Dendritic cell treated with granulocyte-macrophage colony-stimulating factor and Interleukin-4, amounts not matched to agents 40 ng/mL and 50 ng/mL, for 4 days (primary cell): ENCODE data around the gene PIGO.

Experiments used
- H3K27ac Mint-ChIP-seq: one replicate; pipeline ENCODE4 v1.8.0; 2022; ENCODE audit warnings: mild to moderate bottlenecking, mixed read lengths
- H3K27me3 Mint-ChIP-seq: one replicate; pipeline ENCODE4 v1.8.0; 2022; ENCODE audit warnings: mild to moderate bottlenecking, mixed read lengths
- H3K36me3 Mint-ChIP-seq: one replicate; pipeline ENCODE4 v1.8.0; 2022; ENCODE audit warnings: low read depth, mixed read lengths
- H3K4me1 Mint-ChIP-seq: one replicate; pipeline ENCODE4 v1.8.0; 2022; ENCODE audit warnings: low read depth, mixed read lengths
- H3K4me3 Mint-ChIP-seq: one replicate; pipeline ENCODE4 v1.8.0; 2022; ENCODE audit warnings: mild to moderate bottlenecking, moderate library complexity, mixed read lengths
- H3K9me3 Mint-ChIP-seq: one replicate; pipeline ENCODE4 v1.8.0; 2022; ENCODE audit warnings: mixed read lengths
- intact Hi-C: fragments of 100-400 bp; cut with micrococcal nuclease; formaldehyde crosslinking; loops from one replicate; pipeline ENCODE4 v1.15.0; 2022

PIGO gene

DNA sequence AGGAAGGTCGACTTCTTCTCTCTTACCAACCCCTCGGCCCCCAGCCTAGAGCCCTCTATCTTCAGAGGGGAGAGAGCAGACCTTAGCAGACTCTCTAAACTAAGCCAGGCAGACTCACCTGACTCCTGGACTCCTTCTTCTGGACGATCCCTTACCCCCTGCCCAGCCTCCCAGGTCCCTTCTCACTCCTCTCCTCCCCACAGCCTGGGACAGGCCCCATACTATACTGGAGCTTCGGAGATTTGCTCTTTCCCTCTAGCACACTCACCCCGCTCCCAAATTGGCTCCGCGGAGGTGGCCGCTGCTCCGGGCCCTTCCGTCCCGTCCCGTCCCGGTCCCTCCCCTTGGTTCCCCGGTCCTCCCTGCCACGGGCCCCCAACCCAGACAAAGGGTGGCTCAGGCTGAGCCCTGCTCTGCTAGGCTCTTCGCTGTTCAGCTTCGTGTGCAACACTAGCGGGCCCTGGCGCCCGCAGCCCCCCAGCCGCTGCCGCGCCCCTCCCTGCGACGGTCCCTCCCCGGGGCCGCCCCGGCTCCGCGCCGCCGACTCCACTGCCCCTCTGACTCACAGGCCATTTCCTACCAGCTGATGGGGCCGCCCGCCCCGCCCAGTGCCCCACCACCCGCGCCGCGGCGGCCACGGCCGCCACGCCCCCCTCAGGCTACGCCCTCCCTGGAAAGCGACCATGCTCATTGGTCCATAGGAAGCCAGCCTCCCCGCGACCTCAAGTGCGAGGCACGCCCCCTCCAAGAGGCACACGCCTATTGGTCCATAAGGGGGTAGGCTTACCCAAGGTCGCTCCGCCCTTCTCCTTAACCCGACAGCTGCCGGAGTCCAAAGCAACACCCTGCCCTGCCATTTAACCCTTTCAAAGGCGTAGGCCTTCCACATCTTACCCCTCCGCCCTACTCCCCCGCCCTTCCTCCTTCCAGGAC lies 14.9 kb upstream of the PIGO start:
- no peaks in the 10 kb centered on the region for H3K27me3 Mint-ChIP-seq
- H3K9me3 Mint-ChIP-seq: no peaks in the 10 kb centered on the region
- intact Hi-C loops: loop anchor here (1.0 kb wide), 3 partner anchors 8 to 125 kb away; partner anchors contain the start of genes PIGO and STOML2
- peak overlapping the region; percentile 88 for H3K27ac Mint-ChIP-seq
- peaks cover 68% of the 10 kb centered on the region for H3K4me1 Mint-ChIP-seq
- H3K36me3 Mint-ChIP-seq: peaks cover 79% of the 10 kb centered on the region
- H3K4me3 Mint-ChIP-seq: peak overlapping the region; percentile 82

GRCh38 chr9:35110327-35110761 lies 14.0 kb upstream of the PIGO start:
- Mint-ChIP-seq H3K4me3 (peak overlapping the region; percentile 82), H3K36me3 (peaks cover 83% of the 10 kb centered on the region), H3K27ac (peak overlapping the region; percentile 88), H3K9me3 (no peaks in the 10 kb centered on the region), H3K4me1 (peaks cover 75% of the 10 kb centered on the region), H3K27me3 (no peaks in the 10 kb centered on the region)
- intact Hi-C loops: no loop called here

DNA sequence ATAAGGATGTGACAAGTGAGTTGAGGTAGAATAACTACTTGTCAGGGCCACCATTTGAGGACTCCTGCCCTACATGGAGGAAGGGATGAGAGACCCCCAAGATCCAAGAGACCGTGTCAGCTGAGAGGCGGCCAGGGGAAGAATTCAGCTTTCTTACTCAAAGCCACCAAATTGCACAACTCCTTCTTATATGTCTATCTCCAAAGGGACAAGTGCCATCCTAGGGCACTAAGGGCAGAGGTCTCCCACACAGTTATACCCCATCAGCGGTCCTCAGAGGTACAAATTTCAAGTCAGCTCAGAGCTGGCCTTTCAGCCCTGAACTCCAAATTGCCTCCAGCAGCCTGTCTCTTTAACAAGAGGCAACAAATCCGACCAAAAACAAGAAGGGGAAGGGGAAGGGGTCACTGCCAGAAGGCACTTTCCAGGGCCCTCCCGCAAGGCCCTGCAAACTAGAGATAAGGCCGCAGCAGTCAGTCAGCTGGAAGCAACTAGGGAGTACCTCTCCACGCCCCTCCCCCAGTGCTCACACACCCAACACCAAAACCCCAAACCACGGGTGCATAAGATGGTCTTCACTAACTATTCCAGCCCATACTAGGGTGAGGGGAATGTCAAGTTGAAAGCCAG lies 12.7 kb upstream of the PIGO start:
- peaks cover 84% of the 10 kb centered on the region for H3K36me3 Mint-ChIP-seq
- no peaks in the 10 kb centered on the region for H3K9me3 Mint-ChIP-seq
- H3K4me3 Mint-ChIP-seq: no peak overlapping the region
- H3K27me3 Mint-ChIP-seq: no peaks in the 10 kb centered on the region
- peak overlapping the region; percentile 88 for H3K27ac Mint-ChIP-seq
- intact Hi-C loops: no loop called here
- H3K4me1 Mint-ChIP-seq: peaks cover 81% of the 10 kb centered on the region

DNA sequence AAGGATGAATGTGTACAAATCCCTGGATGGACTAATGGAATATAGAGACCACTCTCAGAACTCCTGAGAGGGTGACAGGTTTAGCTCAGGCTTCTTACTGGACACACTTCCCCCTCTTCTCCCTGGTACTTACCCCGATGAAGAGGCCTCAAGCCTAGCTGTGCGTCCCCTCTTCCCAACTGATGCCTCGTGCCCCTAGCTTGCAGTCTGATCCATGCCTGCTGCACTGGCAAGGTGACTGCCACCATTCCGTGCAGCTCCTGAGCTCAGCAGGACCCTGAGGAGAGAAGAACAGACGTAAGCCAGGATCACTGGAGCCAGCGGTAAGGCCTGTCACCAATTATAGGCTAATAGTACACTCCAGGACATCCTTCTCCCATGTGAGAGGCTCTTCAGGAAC lies 12.1 kb upstream of the PIGO start:
- intact Hi-C loops: no loop called here
- peaks cover 81% of the 10 kb centered on the region for H3K4me1 Mint-ChIP-seq

DNA sequence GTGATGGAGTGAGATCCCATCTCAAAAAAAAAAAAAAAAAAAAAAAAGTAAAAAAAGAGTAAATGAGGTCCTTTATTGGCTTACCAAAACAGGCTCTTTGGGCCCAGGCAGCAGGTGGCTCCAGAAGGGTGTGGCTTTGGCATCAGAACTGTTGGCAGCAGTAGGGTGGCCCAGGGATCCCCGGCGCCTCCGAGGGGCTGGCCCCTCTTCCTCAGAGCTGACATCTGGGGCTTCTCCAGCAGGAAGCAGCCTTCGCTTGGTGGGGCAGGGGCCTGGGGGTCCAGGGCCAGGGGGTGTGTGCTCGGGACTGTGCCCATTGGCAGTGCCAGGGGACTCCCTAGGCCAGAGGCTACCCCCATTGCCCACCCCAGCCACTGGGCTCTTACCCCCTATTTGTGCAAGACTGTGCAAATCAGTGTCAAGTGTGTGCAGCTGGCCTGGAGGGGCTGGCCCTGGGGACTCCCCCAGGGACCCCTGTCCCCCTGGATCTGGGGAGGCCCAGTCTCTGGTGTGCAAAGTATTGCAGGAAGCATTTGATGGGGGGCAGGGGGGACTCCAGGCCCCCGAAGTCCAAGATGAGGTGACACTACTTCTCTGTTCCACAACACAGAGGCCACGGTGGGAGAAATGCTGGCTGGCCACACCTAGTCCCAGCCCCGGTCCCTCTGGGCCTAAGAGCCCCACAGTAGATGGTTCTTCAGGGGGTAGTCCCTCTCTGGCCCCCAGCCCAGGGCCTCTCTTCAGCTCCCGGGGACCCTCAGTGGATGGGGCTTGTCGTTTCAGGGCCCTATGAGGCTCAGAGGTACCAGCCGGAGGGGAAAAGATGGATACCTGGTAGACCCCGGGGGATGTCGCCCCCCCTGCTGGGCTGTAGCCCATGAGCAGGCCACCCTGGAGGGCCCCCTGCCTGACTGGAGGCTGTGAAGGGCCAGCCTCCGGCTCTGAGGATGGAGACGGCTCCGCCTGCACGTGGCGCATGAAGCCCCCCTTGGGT lies 11.2 kb upstream of the PIGO start:
- Mint-ChIP-seq H3K4me1 (peaks cover 81% of the 10 kb centered on the region), H3K27me3 (no peaks in the 10 kb centered on the region), H3K36me3 (peaks cover 86% of the 10 kb centered on the region), H3K4me3 (no peak overlapping the region), H3K27ac (no peak overlapping the region), H3K9me3 (no peaks in the 10 kb centered on the region)
- intact Hi-C loops: no loop called here

More for the DNA sequence above, 12.1 kb upstream of the PIGO start:
- peak overlapping the region; percentile 88 for H3K27ac Mint-ChIP-seq
- peaks cover 81% of the 10 kb centered on the region for H3K36me3 Mint-ChIP-seq
- no peak overlapping the region for H3K4me3 Mint-ChIP-seq
- H3K27me3 Mint-ChIP-seq: no peaks in the 10 kb centered on the region
- H3K9me3 Mint-ChIP-seq: no peaks in the 10 kb centered on the region

GRCh38 chr9:35106343-35106730 lies 9.9 kb upstream of the PIGO start:
- H3K27ac Mint-ChIP-seq: peak overlapping the region; percentile 59
- intact Hi-C loops: no loop called here
- H3K4me3 Mint-ChIP-seq: no peak overlapping the region
- peaks cover 90% of the 10 kb centered on the region for H3K36me3 Mint-ChIP-seq
- peaks cover 83% of the 10 kb centered on the region for H3K4me1 Mint-ChIP-seq
- H3K9me3 Mint-ChIP-seq: no peaks in the 10 kb centered on the region
- no peaks in the 10 kb centered on the region for H3K27me3 Mint-ChIP-seq

DNA sequence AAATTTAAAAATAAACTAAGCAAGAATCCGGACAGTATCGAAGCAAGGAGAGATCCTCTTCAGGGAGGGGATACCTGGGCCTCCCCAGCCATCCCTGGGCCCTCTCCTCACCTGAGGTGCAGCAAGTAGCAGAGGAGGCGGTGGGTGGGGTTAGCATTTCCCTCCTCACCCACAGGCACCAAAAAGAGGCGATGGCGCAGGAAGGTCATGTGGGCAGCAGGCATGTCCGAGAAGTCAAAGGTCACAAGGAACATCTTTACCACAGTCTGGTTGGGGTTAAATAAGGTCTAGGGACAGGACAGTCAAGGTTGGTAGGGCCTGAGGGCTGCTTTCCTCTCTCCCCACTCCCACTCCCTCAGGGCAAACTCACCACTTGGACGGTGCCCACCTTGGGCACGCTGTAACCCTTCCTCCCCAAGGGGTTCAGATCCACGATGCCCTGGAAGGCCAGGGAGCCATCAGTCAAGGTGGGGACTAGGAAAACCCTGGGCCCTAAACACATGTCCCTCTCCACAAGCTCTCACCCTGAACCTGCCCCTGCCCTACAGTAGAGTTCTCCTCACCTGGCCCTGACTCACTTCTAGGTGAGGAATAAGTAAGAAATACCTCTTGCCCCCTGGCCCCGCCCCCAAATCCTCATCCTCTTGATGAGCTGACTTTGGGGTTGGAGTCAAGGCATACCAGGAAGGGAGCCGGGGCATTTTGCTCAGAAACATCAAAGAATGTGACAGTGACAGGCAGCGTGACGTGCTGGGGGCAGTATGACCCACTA lies 9.4 kb upstream of the PIGO start:
- peaks cover 90% of the 10 kb centered on the region for H3K36me3 Mint-ChIP-seq
- peak overlapping the region; percentile 59 for H3K27ac Mint-ChIP-seq
- intact Hi-C loops: no loop called here
- no peaks in the 10 kb centered on the region for H3K9me3 Mint-ChIP-seq
- H3K4me1 Mint-ChIP-seq: peaks cover 83% of the 10 kb centered on the region
- no peaks in the 10 kb centered on the region for H3K27me3 Mint-ChIP-seq
- no peak overlapping the region for H3K4me3 Mint-ChIP-seq

GRCh38 chr9:35105126-35105525 lies 8.7 kb upstream of the PIGO start:
- intact Hi-C loops: no loop called here
- Mint-ChIP-seq H3K9me3 (no peaks in the 10 kb centered on the region), H3K36me3 (peaks cover 90% of the 10 kb centered on the region), H3K27ac (no peak overlapping the region), H3K4me1 (peaks cover 76% of the 10 kb centered on the region), H3K4me3 (no peak overlapping the region), H3K27me3 (no peaks in the 10 kb centered on the region)

GRCh38 chr9:35104586-35104985 lies 8.2 kb upstream of the PIGO start:
- peaks cover 71% of the 10 kb centered on the region for H3K4me1 Mint-ChIP-seq
- H3K9me3 Mint-ChIP-seq: no peaks in the 10 kb centered on the region
- peak overlapping the region; percentile 93 for H3K27ac Mint-ChIP-seq
- H3K36me3 Mint-ChIP-seq: peaks cover 91% of the 10 kb centered on the region
- no peaks in the 10 kb centered on the region for H3K27me3 Mint-ChIP-seq
- intact Hi-C loops: loop anchor here (5.0 kb wide), 1 partner anchor 628 kb away; the partner anchor contains the start of genes CREB3 and TLN1
- no peak overlapping the region for H3K4me3 Mint-ChIP-seq

GRCh38 chr9:35103660-35104191 lies 7.3 kb upstream of the PIGO start:
- peak overlapping the region; percentile 98 for H3K4me3 Mint-ChIP-seq
- no peaks in the 10 kb centered on the region for H3K27me3 Mint-ChIP-seq
- intact Hi-C loops: loop anchor here (1.0 to 5.0 kb wide), 3 partner anchors 8 to 629 kb away; partner anchors contain the start of genes CREB3 and TLN1
- H3K4me1 Mint-ChIP-seq: peaks cover 62% of the 10 kb centered on the region
- peak overlapping the region; percentile 93 for H3K27ac Mint-ChIP-seq
- H3K36me3 Mint-ChIP-seq: peaks cover 90% of the 10 kb centered on the region
- no peaks in the 10 kb centered on the region for H3K9me3 Mint-ChIP-seq

GRCh38 chr9:35102769-35103659 lies 6.6 kb upstream of the PIGO start, which contains the start of gene STOML2:
Gene STOML2, minus strand, starts transcription at chr9:35103131. Its CDS starts 37 bp downstream, at chr9:35103094.
- intact Hi-C loops: loop anchor here (1.0 to 5.0 kb wide), 3 partner anchors 8 to 629 kb away; partner anchors contain the start of genes CREB3 and TLN1
- Mint-ChIP-seq H3K27ac (peak within 1 kb of the TSS; percentile 93), H3K27me3 (no peaks in the 10 kb centered on the region), H3K4me1 (peaks cover 58% of the 10 kb centered on the region), H3K9me3 (no peaks in the 10 kb centered on the region), H3K36me3 (peaks cover 83% of the 10 kb centered on the region), H3K4me3 (peak within 1 kb of the TSS; percentile 98)

DNA sequence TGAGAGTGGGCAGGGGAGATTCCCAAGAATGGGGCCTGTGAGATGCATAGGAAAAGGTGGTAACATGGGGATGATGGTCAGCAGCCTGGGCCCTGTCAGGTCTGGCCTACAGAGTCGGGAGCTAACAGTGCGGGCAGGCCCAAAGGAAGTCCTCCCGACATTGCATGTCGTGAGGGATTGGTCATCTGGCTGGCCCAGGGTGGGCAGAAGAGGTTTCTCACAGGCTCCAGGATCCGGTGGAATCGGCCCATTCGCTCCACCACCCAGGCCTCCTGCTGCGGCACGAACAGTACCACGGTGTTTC lies 6.0 kb upstream of the PIGO start:
- Mint-ChIP-seq H3K27ac (peak overlapping the region; percentile 93), H3K9me3 (no peaks in the 10 kb centered on the region), H3K36me3 (peaks cover 77% of the 10 kb centered on the region), H3K27me3 (no peaks in the 10 kb centered on the region), H3K4me3 (peak overlapping the region; percentile 98), H3K4me1 (peaks cover 63% of the 10 kb centered on the region)
- intact Hi-C loops: loop anchor here (5.0 kb wide), 1 partner anchor 630 kb away; the partner anchor contains the start of genes CREB3 and TLN1
